Subcutaneous adipose tissue (tissue), 4 donors: ENCODE measurements around the gene SNX27. TPM values are rescaled to one million over a fixed set of nuclear protein-coding genes. Genes with fewer than 3 reads are reported as not detected.

Source experiments
- CTCF ChIP-seq: fragments of 450-650 bp; IDR thresholded peaks from one replicate; pipeline ENCODE4 v1.5.1; 2016; ENCODE audit warnings: low read depth, mild to moderate bottlenecking, control low read depth, antibody characterized with exemption, moderate library complexity
- total RNA-seq, 4 donors: library from RNA; depleted of rRNA; stranded (reverse); fragments of >200 nt; gene quantifications; one replicate each; pipeline ENCODE4 v1.1.0, GENCODE V29; 2016

SNX27 gene
- total RNA-seq, 4 donors from 2014 or later, result 30.0 to 62.2 (median 46.6) TPM

DNA sequence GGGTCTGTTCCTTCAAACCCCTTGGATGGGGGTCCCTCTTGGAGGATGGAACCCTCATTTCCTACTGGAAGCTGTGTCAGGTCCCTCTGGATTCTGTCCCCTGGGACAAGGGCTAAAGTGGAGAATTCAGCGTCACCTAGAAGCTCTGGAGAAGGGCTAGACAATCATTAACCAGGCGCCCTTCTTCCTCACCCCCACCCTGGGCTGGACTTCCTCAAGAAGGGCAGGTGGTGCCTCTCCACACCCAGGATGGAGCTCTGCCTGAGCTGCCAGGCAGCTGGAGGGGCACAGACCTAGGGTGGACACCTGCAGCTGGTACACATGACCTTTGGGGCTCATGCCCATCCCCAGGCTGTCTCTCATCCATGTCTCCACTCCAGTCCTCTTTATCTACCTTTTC lies 101.2 kb downstream of the SNX27 start:
- no peak for TF ChIP-seq CTCF

GRCh38 chr1:151713874-151714273 lies 102.0 kb downstream of the SNX27 start:
- no peak for TF ChIP-seq CTCF

DNA sequence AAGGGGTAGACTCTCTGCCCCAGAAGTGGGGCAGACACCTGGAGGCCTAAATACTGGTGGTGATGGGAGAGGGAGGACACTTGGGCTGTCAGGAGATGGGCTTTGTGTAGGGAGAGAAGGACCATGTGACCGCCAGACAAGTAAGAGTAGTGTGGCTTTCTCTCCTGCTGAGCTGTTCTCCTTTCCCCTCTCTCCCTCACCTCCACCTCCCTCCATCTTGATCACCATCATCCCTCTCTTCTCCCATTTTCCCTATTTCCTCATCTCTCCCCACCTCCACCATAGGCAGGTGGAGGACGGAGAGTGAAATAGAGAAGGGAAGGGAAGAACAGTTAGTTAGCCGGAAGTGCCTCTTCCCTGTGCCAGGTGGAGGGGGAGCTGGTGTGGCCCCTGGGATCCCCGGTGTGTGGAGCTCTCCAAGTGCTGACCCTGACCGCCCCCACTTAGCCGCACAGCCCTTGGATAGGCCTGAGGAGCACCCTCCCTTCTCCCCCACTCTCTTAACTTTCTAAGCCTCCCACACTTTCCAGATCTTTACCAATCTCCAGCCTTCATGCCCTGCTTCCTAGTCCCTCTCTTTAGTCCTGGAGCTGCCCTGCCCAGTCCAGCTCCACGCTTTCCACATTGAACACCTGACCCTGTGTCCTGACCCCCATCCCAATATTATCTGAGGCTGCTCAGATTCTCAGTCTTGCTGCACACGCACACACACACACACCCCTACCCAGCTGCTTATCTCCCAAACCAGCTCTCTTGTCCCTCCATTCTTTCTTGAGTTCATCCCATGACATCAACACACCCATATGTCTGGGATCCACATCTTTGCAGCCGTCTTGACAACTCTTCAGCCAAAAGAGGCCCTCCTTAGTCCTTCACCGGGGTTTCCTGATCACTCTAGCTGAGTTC lies 103.2 kb downstream of the SNX27 start:
- TF ChIP-seq CTCF, result no peak

GRCh38 chr1:151715726-151716404 lies 104.0 kb downstream of the SNX27 start:
- TF ChIP-seq CTCF, result no peak

DNA sequence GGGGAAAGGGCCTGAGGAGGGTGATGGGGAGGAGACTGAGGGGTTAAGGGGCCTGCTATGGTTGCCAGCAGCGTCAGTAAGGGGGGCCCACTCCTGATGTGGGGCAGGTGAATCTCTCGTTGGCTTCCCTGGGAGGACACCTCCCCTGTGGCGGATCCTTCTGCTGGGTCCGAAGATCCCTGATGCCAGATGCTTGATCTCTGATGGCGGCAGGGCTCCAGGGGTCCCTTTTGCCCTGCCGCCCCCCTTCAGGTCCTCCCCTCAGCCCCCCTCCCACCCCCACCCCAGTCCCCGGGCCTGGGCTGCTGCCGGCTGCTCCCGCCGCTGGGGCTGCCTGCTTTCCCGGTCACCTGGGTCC lies 104.5 kb downstream of the SNX27 start:
- no peak for TF ChIP-seq CTCF

GRCh38 chr1:151716771-151717631 lies 105.2 kb downstream of the SNX27 start, which contains the start of gene CELF3:
TSS of gene CELF3 (minus strand) at chr1:151716803. CDS start at chr1:151716020, 783 bp downstream.
- no peak for TF ChIP-seq CTCF
